Eye (tissue), 1 donor: Measurements from ENCODE around the gene AGXT.

Experiments
- DNase-seq: peaks from one replicate; pipeline ENCODE4 v3.0.0-alpha.2; 2015

Gene AGXT

DNA sequence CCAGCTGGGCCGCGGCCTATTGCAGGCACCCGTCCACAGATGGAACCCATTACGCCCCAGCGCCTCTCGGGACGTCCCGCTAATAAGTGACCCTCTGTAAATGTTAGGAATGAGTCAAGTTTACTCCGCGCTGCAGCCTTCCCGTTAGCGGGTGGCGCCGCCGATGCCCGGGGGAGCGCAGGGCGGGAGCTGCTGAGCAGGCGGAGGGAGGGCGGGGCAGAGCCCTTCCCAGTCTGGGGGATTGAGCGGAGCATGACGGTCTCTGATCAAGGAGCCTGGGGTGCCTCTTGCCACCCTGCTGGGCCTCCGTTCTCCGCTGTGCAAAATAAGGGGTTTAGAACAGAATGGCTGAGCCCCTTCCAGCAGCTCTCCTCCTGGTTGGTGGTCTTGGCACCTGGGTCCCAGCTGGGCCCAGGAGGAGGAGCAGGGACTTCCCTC, 48.0 kb downstream of the AGXT start:
- DNase-seq: peak; percentile 84

DNA sequence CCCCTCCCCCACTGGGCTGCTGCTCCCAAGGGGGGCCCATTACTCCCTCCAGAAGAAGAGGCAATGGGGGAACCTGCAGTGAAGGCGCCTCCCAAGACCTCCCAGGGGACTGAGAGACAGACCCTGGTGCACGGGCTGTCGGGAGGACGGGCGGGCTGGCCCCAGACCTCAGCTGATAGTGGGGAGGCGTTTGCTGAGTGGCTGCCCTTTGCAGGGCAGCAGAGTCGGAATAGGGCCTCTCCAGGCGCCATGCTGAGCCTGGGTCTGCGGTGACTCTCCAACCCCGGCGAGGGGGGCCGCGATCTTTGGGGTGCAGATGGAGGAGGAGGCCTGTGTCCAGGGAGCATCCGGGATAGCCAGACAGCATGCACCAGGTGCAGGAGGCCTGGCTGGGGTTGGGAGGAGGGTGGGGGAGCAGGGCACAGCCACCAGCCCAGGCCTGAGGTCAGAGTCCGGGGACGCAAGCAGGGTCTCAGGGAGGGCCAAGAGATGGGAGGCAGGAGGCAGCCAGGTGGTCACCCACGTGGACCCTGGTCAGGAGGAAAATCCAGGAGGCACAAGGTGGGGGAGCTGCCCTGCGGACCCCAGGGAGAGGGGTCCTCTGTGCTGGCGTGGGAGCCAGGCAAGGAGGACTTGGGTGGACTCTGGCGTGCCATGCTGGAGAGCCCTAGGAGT, 48.5 kb downstream of the AGXT start:
- DNase-seq: no peak

DNA sequence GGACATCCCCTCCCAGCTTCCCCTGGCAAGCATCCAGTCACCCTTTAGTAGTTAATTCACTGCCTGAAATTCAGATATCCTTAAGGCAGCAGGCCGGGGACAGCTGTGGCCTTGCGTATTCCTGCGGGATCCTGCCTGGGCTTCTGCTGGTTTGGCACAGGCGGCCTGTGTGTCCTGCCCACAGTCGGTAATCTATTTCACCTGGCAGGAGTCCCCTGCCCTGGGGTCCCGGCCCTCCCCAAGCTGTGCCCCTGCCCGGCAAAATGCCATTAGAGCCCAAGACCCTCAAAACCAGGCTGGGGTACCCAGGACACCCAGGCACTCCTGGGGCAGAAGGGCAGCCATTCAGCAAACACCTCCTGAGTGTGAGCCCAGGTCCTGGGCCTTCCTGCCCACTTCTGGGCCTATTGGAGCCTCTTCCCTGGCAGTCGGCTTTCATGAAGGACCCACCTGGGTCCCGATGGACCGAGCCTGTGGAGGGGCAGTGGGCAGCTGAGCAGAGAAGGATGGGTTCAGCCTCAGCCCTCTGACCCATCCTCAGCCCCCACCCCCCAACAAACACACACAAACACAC, 49.1 kb downstream of the AGXT start:
- peak; percentile 39 for DNase-seq

DNA sequence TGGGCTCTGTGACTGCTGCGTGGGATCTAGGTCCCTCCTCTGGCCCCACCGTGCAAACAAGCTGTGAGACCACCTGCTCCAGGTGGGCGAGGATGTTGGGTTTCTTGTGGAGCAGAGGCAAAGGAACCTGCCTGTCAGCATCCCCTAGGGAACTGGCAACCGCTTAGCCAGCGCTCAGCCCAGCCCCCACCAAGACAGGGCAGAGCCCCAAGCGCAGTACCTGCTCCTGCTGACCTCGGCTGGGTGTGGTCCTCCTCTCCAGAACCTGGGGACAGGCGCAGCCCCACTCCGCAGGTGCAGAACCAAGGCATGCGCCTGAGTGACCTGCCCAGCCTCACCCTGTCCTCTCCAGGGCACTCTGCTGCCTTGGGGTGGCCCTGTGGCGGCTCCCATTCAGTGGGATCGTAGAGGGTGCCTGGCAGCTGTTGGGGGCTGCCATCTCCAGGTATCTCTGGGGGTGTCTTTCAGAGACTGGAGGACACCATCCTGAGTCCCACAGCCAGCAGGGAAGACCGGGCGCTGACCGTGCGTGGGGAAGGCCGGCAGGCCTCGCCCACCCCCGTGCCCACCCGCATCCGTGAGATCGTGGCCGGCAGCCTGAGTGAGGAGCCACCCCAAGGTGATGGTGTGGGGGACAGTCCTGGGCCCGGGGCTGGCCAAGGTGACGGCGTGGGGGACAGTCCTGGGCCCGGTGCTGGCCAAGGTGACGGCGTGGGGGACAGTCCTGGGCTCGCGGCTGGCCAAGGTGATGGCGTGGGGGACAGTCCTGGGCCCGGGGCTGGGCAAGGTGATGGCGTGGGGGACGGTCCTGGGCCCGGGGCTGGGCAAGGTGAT, 49.9 kb downstream of the AGXT start:
- no peak for DNase-seq

DNA sequence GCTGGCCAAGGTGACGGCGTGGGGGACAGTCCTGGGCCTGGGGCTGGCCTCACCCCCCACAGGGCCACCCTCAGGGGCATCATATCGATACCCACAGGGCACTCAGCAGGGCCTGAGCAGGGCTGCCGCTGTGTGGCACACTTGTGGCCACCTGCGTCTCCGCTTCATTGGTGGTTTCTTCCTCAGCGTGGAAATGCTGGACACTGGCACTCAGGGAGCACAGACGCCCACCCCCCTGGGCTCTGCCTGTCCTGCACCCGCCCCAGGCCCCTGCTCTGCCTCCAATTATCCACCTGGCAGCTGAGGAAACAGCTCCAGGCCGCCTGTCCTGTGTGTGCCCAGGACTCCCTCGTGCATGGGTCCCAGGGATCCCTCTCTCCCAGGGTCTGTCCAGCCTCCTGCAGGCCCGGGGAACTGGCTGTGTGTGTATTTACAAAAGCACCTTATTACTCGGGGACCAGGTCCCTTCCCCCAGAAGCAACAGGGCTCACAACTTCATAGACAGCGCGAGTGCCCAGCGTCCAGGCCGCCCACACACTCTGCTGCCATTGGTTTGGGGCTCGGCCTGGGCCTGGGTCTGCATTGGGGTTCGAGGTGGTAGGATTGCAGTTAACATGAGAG, 50.6 kb downstream of the AGXT start:
- no peak for DNase-seq

DNA sequence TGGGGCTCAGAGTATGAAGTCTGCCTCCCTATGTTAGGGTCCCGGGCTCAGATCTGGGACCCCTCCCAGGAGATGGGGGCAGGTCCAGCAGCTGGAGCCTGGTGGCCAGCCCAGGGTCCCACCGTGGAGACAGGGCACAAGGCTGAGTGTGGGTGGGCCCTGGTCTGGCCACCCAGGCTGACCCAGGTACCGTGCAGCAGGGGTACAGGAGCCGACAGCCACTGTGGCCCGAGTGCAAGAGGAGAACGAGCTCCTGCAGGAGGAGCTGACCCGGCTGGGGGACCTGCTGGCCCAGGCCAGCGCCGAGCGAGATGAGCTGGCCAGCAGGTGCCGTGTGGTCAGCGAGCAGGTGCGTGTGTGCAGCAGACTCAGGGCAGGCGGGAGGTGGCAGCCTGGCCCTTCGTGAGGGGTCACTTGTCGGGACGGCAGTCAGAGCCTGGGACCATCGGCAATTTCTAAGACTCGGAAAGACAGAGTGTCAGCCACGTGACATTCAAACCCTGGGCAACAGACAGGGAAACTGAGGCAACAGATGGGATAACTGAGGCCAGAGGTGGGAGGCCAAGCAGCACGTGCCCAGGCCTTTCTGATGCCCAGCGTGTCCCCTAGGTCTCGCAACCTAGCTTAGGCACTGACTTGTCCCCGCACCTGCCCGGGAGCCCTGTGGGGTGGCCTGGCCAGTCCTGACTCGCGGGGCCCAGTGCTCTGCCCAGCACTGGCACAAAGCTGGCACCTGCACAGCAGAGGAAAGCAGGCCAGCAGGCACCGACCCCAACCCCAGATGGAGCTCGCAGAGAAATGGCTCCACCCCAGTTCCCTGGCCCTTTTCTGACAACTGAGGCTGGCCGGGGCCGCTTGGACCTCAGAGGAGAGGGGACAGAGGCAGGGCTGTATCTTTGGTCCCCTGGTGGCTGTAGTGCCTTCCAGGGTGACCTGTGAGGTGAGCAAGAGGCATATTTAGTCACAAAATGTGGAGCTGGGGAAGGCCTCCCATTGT, 51.5 kb downstream of the AGXT start:
- DNase-seq: no peak

DNA sequence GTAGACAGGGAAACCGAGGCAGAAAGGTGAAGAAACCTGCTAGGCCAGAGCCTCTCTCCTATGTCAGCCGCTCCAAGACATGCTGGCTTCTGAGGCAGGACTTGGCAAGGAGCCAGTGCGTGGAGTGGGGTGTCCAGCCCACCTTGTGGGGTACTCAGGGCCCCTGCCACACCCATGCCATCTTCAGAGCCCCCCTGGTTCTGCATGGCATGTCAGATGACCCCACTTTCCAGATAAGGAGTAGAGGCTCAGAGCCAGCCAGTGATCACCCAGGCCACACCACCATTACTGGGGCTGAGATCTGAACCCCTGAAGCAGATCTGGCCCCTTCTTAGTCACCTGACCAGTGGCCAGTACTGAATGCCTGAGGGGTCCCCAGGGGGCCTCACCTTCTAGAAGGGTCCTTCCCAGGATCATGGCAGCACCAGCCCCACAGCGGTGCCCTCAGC, 52.2 kb downstream of the AGXT start:
- no peak for DNase-seq

DNA sequence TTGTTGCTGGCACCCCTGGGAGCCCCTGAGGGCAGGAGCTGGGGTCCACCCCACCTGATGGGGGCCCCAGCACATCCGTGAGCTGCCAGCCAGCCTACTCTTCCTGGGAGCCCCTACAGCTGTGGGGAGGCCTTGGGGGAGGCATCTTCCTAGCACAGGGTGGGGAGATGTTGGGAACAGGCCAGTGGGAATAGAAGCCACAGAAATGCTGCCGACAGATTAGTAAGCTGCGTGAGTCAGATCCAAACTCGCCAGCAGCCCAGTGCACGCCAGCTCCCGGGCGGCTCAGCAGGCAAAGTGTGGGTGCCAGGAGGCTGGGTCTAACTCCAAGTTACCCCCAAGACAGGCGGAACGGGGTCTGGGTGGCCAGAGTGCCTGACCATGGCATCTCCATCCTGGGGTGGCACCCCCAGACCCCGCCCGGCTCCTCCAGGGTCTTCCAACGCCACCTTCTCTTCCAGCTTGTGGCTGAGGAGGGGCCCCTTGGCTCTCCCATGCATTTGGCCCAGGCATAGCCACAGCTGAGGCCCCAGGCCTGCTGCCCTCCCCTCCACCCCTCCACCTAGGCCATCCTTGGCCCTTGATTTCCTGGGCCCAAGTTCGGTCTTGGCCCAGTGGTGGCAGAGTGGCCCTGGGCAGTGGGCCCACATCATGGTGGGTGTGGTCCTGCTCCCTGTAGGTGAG, 52.8 kb downstream of the AGXT start:
- no peak for DNase-seq

DNA sequence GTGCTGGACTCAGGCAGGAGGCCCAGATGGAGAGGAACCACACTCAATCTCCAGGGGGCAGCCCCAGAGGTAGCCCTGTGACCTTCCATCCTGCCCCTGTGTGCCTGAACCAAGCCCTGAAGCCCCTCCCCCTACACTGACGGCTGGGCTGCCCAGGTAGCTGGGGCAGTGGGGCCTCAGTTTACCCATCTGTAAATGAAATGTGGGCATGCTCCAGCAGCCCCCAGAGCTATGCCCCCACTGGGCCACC, 53.3 kb downstream of the AGXT start:
- no peak for DNase-seq

DNA sequence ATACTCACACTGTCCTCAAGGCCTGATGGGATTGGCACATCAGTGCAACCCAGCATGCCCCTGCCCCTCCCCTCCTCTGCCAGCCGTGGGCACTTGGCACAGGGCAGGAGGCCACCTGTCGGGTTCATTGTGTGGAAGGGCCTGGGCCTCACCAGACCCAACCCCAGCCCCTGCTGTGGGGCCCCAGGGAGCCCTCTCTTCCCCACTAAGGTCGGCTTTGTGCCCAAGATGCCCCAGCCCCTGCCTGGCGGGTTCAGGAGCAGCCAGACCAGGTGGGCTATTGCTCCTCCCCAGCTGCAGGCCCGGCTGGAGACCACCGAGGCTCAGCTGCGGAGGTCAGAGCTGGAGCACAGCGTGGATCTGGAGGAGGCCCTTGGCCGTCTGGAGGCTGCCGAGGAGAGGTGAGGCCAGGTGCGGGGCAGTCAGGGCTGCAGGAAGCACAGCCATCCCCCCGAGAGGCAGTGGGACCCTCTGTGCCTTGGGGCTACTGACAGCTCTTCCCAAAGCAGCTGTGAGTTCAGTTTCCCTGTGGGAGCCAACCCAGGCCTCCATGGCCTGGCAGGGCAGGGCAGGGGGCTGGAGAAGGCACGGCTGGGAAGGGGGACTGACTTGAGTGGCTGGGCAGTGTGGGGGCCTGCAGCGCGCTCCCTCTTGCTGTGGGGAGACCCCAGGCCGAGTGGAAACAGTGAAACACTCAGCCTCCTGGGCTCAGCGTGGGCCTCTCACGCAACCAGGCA, 53.8 kb downstream of the AGXT start:
- no peak for DNase-seq

DNA sequence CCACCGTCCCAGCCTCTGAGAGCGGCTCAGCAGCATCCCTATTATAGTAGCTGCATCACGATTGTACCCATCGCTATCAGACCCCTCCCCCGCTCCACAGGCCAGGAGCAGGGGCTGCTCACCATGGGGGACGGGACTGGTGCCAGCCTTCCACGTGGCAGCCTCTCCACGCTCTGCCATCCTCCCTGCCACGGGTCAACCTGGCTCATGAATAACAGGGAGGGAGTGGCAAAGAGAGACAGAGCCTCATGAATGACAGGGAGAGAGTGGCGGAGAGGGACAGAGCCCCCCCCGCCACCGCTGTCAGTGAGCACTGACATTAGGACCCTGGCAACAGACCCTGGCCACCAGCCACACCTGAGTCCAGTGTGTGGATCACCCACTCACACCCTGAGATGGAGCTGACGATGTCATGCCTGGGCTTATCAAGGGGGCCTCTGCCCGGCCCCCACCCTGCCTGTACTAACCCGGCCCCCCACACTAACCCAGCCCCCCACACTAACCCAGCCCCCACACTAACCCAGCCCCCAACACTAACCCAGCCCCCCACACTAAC, 54.4 kb downstream of the AGXT start:
- DNase-seq: no peak

DNA sequence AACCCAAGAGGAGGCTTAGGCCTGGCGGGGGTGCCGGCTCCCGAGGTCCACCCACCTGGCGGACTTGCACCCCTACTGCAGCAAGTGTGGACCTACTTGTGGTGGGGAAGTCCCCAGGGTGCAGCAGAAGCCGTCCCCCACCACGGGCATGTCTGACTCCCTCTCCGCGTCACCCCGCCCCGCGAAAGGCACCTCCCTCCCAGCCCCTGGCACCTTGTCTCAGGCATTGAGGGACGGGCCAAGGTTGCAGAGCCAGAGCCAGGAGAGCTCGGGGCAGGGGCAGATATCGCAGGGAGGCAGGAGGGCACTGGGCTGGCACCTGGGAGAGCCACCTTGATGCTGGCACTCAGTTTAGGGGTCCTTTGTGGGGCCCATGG, 56.6 kb downstream of the AGXT start:
- DNase-seq: no peak

DNA sequence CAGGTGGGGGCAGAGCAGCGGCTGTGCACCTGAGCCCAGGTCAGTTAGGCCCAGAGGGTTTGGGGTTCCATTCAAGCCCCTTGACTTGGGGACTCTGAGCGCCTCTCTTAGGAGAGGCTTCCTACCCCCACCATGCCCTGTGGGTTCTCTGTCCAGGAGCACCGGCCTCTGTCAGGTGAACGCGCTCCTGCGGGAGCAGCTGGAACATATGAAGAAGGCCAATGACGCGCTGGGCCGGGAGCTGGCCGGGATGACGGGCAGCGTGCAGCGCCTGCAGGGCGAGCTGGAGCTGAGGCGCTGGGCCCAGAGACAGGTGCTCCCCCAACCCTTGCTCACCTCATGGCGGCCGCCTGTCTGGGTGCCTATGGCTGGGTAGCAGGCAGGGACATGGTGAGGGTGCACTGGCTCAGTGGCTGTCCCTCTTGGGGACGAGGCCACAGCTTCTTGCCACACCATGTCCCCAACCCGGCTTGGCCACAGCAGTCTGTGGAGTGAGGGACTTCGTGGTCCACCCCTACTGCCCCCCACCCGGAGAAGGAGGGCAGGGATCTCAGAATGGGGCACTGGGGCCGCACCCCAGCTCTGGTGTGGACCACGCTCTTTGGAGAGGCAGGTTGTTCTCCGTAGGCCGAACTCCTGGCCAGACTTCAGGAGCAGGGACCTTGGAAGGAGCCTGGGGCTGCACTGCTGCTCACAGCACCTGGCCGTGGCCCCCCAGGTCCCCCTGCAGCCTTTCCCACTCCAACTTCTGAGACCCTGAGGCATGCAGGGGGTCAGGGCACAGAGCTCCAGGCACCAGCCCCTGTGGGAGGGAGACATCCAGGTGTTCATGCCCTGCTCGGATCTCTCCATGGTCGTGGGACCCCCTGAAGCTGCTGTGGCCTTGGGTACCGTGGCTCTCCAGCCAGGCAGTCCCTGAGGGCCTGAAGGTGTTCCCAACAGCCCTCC, 57.2 kb downstream of the AGXT start:
- no peak for DNase-seq

DNA sequence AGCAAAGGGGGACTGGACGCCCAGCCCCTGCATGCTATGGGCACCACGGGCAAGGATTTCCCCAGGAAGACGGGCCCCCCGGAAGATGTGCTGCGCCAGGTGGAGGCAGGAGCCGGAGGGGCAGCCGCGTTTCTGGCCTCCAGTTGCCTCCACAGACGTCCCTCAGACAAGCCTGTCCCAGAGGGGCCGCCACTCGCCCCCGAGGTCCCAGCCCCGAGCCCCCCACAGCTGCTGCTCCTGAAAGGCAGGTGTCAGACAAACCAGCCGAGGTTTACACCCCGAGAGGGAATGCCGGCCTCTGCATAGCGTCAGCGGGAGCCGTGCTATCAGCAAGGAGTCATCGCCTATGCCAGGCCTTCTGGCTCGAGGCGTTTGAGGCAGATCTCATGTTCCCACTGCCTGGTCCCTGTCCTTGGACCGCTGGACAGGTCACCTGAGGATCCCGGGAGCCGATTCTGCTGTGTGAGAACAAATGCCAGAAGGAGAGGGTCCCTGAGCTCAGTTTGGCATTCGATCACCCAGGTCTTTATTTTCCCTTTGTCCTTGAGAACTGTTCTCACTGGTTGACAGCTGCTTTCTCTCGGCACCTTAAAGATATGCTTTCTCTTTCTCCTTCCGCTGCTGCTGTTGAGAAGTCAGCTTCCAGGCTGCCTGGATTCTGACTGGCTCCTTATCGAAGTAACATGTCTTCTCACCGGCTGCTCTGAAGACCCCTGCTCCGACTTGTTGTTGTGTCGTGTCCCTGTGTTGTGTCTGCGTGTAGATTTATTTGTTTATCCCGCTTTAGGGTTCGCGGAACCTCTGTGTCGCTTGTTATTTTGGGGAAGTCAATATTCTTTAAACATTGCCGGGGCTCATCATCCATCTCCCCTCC, 58.1 kb downstream of the AGXT start:
- DNase-seq: no peak

DNA sequence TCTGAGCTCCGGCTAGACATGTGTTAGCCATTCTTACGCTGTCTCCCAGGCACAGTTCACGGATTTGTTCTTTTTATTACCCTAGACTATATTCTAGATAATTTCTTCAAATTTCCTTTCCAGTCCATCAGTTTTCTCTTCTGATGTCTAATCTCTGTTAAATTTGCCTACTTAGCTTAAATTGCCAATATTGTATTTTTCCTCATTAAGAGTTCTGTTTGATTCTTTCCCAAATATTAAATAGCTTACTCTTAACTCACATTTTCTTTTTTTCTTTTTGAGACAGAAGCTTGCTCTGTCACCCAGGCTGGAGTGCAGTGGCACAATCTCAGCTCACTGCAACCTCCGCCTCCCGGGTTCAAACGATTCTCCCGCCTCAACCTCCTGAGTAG, 58.8 kb downstream of the AGXT start:
- DNase-seq: no peak

DNA sequence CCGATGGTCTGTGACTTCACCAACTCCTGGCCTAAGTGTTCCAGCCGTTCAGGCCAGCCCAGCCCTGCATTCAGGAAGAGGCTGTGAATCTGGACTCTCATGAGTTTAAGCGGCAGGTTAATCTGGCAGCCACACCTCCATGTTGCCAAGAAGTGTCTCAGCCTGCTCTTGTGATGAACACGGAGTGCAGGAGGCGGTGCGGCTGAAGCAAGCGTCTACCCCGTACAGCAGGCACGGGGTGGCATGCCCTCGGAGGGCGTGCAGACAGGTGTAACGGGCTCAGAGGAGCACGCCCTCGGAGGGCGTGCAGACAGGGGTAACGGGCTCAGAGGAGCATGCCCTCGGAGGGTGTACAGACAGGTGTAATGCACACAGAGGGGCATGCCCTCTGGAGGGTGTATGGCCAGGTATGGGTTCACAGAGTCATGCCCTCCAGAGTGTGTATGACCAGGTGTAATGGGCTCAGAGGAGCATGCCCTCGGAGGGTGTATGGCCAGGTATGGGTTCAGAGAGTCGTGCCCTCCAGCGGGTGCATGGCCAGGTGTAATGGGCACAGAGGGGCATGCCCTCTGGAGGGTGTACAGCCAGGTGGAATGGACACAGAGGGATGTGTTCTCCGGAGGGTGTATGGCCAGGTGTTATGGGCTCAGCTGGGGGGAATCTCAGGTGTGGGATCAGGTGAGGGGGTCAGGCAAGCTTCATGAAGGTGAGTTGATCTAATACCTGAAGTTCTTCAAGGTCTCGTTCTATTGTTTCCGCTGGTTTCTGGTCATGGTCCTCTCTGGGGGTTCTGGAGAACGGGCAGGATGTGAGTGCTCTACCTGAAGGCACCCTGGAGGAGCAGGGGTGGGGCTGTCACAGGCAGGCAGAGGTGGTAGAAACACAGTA, 60.1 kb downstream of the AGXT start:
- DNase-seq: no peak

DNA sequence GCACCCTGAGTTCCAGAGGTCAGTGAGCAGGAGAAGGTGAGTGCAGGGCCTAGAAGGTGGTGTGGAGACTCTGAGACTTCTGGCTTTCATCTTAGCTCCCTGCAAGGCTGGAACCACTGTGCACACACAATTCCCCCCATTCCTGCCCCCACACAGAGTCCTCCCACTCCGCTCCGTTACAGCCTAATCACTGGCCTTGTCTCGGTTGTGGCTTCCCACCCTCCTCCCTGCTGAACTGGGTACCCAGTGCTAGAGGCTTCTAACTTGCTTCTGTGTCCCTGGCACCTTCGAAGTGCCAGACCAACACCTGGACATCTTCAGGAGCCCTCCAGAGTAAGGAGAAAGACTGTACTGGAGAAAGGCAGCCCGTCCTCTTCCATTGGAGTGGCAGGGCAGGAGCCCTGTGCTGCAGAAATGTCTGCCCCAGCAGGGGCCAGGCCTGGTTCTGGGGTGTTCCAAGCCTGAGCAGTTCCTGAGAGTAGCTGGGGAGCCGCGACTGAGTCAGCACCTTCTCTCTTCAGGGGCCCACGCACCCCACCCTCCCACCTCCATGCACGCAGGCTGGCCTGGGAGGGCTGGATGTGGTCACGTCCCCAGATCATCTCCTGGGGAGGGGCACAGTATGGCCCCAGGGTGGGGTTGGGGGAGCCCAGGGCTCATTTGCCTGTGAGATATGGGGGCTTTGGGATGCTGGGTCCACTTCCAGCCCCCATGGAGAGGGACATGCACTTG, 60.9 kb downstream of the AGXT start:
- no peak for DNase-seq
